DMS79 treated with DMSO at 0.1 percent for 48 hours (cell line): Measurements from ENCODE around the gene GOLGB1.

Source experiments
- DNase-seq: peaks from one replicate; lab custom pipeline; 2025; lab: John Stamatoyannopoulos, UW

Gene GOLGB1

DNA sequence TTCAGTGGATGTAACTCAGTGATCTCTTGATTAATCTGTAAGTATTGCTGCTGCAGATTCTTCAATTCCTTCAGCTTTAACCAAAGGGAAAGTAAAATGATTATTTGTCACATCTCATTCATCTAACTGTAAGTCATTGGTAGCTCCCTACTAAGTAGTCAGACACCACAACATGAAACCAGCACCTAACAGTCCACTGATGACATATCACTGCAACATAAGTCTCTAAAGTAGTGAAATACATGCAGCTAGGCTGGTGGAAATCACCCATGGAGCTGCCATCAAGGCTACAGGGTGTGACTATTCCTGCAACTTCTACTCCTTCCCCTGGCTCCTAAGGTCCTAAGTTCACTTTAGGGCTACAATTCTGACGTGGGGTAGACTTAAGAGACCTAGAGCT, 67.7 kb downstream of the GOLGB1 start:
- DNase-seq = no peak

DNA sequence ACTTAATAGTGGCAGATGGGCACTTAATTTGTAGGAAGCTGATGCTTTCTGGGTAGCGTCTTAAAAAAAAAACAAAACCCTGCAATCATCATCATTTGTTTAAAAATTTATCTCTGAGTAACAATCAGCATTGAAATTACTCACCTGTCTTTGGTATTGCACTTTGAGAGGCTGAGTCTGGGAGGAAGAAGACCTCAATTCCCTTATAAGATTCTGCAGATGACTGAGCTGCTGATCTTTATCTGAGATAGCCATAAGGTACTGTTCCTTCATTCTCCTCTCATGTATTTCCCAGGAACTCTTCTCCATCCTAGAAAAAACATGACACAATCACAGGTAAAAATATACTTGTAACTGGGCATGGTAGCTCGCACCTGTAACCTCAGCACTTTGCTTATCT, 72.4 kb downstream of the GOLGB1 start:
- no peak for DNase-seq

- DNase-seq = no peak
Observed at GRCh38 chr3:121670676-121671075, 78.9 kb downstream of the GOLGB1 start.

GRCh38 chr3:121667333-121667732, 82.2 kb downstream of the GOLGB1 start:
- DNase-seq = no peak

DNA sequence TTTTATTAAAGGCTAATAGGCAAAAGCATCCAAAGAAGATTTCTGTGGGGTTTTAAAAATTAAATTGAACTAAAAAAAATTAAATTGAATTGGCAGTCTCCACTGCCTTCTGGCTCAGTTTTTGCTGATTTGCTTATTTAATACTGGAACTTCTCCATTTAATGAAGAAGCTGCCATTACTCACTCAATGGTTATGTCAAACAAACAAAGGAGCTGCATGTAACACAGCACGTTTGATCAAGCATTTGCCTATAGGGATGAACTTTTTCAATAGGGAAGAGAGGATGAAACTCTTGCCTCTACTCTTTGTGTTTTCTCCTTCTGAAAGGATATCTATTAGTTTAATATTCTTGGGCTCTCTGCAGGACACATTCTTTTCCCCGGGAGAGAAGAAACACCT, 84.1 kb downstream of the GOLGB1 start:
- DNase-seq = no peak

DNA sequence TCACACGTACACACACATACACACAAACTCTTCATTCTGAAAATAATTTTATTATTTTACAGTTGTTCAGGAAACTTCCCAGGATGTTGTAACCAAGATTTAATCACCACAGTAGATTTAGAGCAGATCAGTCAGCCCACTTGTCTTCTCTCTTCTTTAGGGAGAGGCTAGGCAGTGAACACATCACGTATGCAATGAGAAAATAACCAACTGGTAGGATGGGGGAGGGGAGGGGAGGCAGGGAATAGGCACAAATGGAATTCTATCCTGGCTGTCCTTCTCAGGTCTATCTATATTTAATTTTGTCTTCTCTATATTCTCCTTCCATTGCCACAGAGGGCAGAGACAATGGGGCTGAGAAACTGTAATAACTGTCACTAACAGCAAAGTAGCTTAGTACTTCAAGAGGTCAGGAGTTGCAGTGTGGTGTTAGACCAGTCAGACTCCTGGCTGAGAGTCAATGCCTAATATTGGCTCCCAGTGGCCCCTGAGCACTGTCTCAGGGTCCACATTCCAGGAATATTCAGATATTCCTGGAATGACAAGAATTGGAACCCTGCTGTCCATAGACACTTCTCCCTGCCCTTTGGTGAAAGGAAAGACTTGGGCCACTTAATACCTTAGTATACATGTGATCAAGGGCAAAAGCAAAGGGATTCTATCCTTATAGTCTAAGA, 86.2 kb downstream of the GOLGB1 start:
- DNase-seq = no peak

DNA sequence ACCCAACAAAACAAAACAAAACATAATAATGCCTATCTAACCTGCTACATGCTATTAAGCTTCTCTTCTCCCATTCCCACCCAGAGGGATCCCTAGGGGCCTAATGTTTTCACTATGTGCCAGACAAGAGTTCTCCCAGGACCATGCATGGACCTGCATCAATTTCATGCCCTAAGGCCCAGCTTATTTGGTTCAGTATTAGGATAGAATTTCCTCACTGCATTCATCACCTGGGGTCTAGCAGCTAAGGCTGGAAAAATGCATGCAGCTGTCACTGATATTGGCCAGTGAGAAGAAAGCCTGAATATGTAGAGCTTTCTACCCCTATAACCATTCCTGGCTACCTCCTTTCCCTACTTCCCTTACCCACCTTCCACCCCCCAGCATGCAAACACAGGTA, 86.8 kb downstream of the GOLGB1 start:
- DNase-seq = no peak

GRCh38 chr3:121661376-121661775, 88.2 kb downstream of the GOLGB1 start:
- no peak for DNase-seq

- DNase-seq = no peak
Observed at GRCh38 chr3:121660356-121661171, 89.0 kb downstream of the GOLGB1 start, which contains the start of gene HCLS1. TSS of gene HCLS1 (minus strand) at chr3:121660903. CDS start at chr3:121658347, 2,556 bp downstream.

DNA sequence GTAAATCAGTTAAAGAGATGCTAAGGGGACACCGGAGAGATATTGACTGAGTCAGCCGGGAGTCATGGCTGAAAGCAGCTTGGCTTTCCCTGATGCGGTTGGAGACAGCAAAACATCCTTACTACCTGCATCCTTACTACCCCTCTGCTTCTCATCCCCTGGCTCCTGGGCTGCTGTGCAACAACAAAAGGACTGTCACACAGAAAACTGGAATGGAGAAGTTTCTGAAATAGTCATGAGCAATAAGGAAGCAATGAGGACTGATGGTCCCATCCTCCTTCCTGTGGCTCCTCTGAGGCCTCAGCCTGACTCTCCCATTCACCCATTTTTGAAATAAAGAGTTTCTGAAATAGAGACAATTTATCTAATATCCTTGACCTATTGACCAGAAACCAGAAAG, 90.0 kb downstream of the GOLGB1 start:
- DNase-seq = no peak

DNA sequence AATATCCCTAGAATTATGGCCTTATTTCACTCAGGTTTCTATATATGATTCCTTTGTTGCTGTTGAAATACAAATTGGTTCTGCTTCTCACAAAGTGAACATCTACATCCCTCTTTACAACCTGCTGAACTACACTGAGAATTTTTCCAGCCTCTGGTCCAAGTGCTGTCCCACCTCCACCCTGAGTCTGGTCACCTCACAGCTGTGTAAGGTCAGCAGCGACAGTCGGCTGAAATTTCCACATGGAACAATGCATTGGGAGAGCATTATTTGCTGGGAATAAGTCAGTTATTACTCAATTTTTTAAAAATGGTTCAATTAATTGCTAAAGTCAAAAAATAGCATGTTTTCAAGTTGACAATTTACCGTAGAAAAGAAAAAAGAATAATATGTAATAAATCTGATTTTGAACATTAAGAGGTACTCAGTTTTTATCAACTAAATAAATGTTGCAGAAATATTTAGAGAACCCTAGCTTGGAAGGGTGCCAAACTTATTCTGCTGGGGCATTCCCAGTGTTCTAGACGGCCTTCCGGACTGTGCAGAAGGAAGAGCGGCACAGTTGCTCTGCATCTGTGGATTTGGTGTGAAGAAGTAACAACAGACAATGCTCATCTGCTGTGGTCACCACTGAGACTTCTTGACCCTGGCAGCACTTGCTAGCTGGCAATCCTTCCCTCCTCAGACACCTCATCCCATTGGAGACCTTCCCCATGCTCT, 90.7 kb downstream of the GOLGB1 start:
- no peak for DNase-seq

DNA sequence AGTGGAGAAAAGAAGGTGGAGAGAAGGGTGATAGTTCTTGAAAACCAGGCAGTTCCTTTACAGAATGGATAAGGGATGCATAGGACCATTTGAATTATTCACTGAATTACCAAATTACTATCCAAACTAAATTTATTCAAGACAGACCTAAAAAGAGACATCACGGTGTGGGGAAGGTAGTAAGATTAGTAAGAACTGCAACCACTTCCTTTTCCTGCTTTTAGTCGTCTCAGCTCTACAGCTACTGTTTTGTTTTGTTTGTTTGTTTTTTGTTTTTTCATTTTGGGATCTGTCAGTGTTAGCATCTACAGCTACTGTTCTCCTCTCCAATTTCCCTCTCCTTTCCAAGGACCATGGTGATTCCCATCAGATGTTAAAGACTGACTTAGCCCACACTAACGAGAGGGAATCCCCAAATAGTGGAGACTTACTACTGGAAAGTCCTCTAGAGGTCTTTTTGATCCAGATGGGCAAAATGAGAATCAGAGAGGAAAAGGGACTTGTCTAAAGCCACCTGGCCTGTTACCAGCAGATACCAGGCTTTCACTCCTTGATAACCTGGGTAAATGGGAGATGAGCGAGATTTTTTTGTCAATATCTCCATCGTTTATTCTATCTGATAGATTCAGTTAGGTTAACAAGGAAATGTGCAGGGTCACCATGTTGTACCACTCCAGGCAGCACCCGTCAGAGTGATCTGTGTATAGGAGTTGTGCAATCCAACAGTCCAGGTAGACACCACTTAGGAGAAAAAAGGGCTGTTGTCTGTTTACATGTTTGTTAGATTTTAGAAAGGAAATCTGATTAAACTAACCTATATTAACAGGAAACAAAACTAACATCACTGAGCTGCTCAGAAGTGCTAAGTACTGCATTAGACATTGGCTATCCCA, 94.8 kb downstream of the GOLGB1 start:
- DNase-seq = no peak

GRCh38 chr3:121651684-121652083, 97.9 kb downstream of the GOLGB1 start:
- no peak for DNase-seq

DNA sequence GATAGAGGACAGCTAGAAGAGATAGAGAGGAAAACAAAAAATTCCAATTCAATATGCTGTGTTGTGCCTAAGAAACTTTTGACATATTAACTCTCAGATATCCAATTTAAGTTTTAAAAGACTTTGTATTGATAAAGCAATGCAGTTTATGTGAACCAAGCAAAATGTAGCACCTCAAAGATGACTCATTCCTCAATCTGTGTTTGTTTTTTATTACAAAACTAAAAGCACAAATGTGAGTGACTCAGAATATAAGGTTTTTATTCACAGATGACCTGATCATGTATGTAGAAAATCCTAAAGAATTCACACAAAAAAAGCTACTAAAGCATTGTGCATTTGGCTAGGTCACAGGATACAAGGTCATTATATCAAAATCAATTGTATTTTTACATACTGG, 99.9 kb downstream of the GOLGB1 start:
- DNase-seq = no peak

GRCh38 chr3:121648219-121648958, 101.2 kb downstream of the GOLGB1 start:
- no peak for DNase-seq

DNA sequence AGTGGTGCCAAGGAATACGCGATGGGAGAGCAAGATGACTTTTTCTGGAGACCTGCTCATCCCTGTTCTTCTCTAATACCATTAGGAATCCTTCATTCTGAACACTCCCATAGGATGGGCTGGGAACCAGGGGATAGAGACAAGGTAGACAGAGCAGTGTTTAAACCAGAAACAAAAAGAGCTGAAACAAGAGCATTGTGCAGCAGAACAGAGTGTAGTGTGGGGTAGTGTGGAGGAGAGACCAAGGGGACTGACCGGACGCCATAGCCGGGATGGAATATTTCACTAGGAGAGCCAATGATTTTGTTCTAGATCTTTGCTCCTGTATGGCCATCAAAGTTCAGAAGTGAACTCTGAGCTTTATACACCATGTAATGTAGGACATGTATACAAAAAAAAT, 104.5 kb downstream of the GOLGB1 start:
- no peak for DNase-seq

DNA sequence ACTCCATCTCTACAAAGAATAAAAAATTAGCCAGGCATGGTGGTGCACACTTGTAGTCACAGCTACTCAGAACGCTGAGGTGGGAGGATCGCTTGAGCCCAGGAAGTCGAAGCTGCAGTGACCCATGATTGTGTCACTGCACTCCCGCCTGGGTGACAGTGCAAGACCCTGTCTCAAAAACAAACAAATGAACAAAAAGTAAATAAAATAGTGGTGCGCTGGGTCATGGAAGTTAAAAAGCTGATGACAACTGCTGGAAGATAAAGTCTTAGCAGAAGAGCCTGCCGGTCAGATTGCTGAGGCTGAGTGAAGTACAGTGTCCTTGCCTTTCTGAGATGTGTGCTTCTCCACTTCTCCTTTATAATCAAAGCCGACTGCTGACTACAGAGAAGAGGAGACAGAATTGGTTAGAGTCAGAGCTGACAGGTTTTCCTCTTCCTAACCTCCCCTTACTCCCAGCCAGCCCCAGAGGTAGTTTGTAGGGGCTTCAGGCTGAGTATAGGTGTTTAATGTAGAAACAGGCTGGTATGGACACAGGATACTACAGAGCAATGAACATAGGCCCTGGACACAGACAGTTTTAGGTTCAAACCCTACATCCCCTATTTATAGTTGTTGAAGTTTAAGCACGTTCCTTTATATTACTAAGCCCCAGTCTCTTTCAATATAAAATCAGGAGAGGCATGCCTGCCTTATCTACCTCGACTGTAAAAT, 106.8 kb downstream of the GOLGB1 start:
- DNase-seq = no peak

- DNase-seq = no peak
Observed at GRCh38 chr3:121641127-121641526, 108.4 kb downstream of the GOLGB1 start.

DNA sequence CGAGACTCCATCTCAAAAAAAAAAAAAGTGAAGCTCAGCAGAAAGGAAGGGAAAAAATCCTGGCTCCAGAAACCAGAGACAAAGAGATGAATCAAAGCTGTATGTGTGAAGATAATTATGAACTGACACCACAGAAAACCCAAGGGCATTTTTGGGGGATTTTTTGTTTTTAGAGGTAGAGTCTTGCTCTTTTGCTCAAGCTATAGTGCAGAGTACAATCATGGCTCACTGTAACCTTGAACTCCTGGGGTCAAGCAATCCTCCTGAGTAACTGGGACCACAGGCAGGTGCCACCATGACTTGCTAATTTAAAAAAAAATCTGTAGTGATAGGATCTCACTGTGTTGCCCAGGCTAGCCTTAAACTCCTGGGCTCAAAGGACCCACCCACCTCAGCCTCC, 111.6 kb downstream of the GOLGB1 start:
- no peak for DNase-seq

- no peak for DNase-seq
Observed at GRCh38 chr3:121630355-121630754, 119.2 kb downstream of the GOLGB1 start.
